22Rv1 (cell line): ENCODE data around the gene CHRDL2.

Experiments
- ZFX ChIP-seq: fragments of 450-650 bp; IDR thresholded peaks from 2 replicates; pipeline ENCODE4 v1.6.1; 2017; ENCODE audit warnings: antibody characterized with exemption, borderline replicate concordance
- TF ChIP-seq, protein P1 (sequence below): fragments of 450-650 bp; IDR thresholded peaks from 2 replicates; pipeline ENCODE4 v1.5.1; 2017; ENCODE audit warnings: mild to moderate bottlenecking

DNA sequence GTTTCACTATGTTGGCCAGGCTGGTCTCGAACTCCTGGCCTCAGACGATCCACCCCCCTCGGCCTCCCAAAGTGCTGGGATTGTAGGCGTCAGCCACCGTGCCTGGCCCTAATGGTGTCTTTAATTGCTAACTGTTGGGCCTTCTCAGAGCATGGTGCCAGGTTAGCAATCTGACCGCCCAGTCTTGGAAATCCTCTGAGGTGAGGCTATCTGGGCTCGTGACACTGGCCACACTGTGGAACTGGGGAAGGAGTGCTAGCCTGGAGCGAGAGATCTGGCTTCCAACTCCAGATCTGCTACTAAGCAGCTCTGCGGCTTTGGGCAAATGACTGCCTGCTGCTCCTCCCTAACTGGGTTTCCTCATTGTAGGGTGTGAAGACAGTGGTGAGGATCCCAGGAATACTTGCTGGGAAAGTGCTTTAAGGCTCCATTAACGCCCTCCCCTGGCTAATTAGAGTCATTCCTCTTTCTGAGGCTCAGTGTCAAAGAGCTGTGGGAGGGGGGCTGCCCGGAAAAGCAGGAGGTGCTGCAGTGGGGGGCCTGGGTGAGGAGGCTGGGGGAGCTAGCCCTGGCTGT, 35.4 kb downstream of the CHRDL2 start:
- TF ChIP-seq, protein P1, sequence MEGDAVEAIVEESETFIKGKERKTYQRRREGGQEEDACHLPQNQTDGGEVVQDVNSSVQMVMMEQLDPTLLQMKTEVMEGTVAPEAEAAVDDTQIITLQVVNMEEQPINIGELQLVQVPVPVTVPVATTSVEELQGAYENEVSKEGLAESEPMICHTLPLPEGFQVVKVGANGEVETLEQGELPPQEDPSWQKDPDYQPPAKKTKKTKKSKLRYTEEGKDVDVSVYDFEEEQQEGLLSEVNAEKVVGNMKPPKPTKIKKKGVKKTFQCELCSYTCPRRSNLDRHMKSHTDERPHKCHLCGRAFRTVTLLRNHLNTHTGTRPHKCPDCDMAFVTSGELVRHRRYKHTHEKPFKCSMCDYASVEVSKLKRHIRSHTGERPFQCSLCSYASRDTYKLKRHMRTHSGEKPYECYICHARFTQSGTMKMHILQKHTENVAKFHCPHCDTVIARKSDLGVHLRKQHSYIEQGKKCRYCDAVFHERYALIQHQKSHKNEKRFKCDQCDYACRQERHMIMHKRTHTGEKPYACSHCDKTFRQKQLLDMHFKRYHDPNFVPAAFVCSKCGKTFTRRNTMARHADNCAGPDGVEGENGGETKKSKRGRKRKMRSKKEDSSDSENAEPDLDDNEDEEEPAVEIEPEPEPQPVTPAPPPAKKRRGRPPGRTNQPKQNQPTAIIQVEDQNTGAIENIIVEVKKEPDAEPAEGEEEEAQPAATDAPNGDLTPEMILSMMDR: no peak
- TF ChIP-seq ZFX: no peak
